NK-92 (cell line): Measurements from ENCODE around the gene EHHADH.
A peak's percentile ranks its signal among the peaks of the same experiment; 100 is the strongest.
"Not testable (repeated sequence)": the region's sequence is repeated elsewhere in the genome, so short reads cannot be mapped to it uniquely, and the experiment has no call there.

ENCODE experiments used
- DNase-seq: peaks from one replicate; lab custom pipeline; 2025; ENCODE audit not compliant: unreplicated experiment; lab: John Stamatoyannopoulos, UW

Gene EHHADH

DNA sequence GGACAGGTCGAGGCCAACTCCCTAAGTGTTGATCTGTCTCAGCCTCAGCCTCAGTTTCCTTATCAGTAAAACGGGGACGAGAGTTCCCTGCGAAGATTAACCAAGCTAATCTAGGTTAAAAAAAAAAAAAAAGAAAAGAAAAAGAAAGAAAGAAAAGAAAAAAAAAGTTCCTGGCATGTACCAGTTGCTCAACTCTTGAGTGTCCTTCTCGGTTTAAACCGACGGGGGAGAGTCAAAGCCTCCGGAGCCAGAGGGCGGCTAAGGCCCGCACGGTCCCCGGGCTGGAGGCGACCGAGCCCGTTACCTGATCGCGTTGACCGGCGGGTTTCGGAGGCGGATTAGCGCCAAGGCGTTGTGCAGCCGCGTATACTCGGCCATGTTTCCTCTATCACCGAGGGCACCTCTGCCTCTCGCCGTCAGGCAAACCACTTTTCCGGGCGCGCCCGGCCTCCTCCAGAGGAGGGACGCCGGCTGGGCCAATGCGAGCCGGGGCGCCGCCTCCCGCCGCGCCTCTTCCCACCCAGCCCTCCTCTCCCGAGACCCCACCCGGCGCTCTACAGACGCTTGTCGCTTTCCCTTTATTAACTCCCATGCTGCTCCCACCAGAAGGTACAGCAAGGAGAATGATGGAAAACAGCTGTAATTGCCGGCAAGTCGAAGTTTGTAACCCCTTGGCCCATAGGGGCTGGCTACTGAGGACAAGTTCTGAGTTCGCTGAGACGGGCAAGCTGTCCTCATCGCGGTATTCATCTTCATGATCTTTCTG is at the start of gene EHHADH:
Gene EHHADH (minus strand): TSS at position 405 of the 766 bp plus-strand sequence. CDS start 27 bp downstream, at position 378.
- DNase-seq = no peak

DNA sequence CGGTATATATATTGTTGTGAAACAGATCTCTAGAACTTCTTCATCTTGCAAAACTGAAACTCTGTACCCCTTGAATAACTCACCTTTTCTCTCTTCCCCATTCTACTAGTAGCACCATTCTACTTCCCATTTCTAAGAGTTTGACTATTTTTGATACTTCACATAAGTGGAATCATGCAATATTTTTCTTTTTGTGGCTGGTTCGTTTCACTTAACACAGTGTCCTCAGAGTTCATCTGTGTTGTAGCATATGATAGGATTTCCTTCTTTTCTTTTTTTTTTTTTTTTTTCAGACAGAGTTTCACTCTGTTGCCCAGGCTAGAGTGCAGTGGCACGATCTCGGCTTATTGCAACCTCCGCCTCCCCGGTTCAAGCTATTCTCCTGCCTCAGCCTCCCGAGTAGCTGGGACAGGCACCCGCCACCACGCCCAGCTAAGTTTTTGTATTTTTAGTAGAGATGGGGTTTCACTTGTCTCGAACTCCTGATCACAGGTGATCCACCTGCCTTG is 46.1 kb upstream of the EHHADH start:
- DNase-seq = not testable (repeated sequence)

DNA sequence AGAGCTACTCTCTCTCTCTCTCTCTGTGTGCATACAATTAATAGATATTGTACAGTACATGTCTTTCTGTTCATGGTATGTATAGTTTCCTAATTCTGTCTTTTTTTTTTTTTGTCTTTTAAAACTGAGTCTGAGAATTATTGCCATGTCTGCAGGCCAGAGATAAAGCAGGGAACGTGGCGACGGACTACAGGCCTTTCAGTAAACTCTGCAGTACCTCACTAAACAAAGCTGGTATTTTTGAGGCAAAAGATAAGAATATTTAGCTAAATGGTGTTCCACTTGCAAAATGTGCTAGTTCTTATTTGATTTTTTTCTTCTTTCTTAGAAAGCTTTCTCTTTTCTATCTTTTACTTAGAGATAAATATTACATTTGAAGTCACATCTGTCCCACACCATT is 44.0 kb upstream of the EHHADH start:
- DNase-seq = no peak

DNA sequence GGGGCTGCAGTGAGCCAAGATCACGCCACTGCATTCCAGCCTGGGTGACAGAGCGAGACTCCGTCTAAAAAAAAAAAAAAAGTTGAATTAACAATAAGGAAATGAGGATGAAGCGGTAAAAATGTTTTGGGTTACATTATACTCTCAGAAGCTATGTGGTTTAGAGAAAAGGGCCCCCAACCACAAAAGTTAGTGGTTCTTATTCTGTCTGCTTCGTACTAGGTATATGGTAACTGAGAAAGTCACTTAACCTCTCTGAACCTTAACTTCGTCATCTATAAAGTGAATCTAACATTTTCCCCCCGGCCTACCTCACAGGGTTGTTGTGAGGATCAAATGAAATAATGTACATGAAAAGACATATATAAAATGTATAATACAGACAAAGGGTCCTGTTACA is 38.4 kb upstream of the EHHADH start:
- DNase-seq = no peak

DNA sequence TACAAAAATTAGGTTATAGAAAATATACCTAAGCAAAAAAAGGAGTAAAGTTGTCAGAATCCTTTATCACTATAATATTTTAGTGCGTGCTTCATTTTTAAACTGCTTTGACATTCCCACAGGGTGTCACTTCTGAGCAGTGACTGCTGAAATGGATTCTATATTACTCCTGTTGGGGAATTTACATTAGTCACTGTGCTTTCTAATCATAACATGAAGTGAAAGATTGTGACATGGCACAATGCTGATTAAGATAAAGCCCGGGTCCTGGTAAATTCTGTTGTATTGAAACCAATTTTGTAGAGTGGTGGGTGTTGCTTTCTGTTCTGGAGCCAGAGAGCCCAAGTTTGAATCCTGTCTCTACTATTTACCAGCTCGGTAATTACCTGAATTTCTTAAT is 36.4 kb upstream of the EHHADH start:
- DNase-seq = no peak

DNA sequence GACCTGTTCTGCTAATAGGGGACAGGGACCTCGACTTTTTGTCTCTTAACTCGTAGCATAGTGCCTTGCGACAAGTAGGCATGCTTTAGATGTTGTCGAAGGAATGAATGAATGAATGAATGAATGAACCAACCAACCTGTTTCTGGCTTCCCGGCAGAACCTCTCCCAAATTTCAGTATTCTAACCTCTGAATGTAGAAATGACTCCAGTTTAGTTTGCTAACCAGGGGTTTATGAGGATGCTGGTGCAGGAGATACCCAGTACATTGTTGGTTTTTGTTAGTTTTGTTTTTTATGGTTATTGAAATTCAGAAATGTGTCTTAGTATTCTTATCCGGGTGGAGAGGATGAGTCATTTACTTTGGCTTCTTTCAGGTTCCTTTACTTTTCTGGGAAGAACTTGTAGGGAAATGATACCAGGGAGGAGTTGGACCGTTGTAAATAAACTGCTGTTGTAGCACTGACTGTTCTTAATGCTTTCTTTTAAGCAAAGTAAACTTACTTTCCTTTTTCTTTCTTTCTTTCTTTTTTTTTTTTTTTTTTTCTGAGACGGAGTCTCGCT is 29.6 kb upstream of the EHHADH start:
- DNase-seq = no peak

DNA sequence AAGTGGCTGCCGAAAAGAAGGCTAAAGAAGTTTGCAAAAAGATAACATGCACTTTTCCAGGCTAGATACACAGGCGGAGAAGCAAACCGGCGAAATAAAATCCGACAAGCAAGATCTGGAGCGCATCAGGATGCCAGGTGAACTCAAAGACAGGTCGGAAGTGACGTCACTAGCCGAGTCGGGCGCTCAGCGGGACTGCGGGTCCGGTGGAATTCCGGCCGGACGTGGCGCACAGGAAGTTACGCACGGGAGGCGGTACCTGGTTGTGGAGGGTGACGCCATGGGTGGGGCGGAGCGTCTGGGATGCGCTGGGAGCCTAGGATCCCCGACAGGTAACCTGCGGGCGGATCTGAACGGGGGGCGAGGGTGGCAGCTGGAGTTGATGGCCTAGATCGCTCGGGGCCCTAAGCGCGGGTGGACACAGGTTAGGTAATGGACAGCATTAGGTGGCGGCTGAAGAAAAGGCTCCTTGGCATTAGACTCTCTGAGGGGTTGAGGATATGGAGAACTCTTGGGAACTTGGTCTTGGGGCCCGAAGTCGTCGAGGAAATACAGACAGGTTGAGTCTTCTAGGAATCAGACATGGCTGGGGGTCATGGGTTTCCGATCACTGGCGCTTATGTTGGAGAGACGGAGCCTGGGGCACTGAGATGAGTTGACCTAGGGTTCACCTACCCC is 29.0 kb upstream of the EHHADH start:
- peak; percentile 74 for DNase-seq

DNA sequence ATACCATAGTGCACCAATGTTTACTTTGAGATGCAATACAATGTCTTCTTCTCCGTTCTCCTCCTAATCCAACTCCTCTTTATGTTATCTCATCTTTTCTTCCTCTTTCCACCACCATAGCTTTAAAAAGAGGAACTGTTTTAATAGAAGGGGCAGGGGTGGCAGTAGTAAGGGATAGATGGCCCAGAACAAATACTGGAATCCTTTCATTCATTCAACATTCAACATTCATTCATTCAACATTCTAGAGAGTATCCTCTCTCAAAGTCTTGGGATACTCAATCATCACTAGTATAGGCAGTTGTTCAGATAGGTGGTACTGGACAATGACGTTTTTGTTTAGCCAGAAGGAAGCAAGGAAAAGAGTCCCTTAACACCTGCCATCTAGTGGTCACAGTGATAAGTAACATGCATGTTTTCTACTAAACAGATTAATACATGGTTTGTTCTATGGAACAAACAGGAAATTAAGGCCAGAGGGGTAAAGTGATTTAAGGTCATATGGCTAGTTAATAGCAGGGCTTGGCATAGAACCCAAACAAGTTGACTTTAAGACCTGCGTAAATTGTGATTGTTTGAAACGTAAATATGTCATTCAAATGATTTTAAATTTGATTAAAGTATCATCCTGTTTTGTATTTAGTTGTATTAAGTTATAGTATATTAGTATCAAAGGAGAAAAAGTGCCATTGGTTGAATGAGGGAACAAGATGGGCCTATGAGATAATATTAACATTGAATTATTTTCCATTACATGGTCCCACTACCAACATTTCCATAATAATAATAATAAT is 26.9 kb upstream of the EHHADH start:
- DNase-seq = no peak

DNA sequence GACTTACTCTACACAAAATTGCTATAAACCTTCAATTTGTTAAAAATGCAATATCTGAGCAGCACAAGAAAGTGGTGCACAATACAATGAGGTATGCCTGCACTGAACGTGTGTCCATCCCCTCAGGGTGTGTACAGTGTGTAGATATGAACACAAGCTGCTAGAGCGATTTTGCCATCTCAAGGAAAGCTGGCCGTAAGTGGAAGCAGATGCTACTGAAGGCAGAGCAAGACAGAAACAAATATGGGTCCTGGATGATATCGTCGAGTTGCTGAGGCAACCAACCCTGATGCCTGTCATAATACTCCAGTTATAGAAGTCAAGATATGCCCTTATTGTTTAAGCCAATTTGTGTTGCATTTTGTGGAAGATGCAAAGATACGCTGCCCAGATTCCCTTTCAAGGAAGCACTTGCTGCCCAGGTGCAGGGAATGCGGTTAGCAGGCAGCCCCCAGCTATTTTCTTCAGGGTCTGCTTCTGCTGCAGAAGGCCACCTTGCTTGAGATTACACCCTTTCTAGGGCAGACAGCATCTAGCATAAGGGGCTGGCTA is 25.8 kb upstream of the EHHADH start:
- DNase-seq = no peak

DNA sequence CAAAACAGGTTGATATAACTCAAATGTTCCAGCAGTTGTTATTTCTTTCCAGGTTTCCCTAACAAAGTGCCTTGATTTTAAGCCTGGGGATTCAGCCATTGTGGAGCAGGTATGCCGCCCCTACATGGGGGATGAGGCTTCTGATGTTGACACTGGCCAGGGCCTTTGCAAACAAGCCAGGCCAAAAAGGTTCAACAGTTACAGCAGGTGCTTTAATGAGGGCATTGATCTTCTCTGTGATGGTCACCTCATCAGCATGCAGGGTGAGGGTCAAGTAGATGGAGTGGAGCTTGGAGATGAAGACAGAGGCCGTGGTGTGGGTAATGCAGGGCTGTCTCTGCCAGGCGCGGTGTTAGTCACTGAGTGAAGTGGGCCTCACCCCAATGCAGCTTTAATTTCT is 22.6 kb upstream of the EHHADH start:
- DNase-seq = no peak

DNA sequence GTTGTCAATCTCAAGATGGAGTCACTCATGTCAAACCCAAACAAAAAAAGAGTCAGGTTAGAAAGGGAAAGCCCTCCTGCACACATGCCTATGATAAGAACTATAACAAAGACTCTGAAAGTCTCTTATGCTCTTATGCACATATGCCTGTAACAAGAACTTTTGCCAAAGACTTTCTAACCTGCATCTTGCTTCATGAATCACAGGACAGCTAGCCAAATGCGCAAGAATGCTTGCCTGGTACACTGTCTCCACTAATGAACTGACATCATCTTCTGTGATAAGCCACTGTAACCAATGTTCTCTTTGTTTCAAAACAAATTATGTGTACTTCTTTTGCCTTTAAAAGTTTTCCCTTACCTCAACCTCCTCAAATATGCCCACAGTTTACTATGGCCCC is 18.2 kb upstream of the EHHADH start:
- no peak for DNase-seq

DNA sequence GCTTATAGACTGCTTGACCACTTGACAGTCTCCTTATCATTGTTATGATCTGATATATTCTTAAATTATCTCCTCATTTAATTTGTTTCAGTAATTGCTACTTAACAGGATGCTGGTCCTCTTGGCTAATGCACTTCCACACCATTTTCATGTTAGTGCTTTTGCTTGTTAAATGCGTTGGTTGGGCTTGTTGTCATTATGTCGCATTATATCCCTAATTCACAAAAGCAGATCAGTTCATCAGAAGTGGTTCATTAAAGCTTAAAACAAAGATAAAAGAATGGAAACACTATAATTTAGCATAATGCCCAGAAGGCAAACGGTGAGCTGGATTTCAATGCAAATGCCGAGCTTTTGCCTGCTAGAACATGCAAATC is 17.1 kb upstream of the EHHADH start:
- no peak for DNase-seq

DNA sequence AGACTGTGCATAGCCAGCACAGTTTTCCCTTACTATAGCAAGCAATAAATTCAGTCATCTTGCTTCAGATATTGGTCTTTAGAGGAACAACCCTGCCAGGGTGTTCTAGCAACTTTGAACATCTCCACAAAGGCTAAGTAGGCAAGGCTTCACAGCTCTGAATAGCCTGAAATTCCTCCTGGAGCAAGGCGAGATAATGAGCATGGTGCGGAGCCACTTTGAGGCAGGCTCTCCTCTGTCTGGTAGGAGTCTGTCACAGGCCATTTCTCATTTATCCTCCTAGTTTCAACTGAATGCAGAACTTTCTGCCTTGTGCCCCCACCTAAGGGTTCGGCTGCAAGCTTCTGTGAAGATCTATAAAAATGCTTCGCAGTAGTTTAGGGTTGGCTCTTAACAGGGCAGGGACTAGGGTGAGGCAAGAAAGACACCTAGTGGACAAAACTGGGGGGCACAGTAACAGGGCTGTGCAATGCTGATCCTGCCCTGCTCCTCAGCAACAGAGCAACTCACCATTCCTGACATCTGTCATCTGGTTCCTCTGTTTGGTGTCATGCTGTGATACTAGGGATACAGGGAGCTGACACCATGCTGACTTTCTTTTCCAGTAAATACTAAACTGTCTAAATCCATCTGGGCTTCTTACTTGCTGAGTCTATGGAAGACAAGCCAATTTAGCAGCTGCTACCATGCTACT is 16.6 kb upstream of the EHHADH start:
- DNase-seq = no peak

DNA sequence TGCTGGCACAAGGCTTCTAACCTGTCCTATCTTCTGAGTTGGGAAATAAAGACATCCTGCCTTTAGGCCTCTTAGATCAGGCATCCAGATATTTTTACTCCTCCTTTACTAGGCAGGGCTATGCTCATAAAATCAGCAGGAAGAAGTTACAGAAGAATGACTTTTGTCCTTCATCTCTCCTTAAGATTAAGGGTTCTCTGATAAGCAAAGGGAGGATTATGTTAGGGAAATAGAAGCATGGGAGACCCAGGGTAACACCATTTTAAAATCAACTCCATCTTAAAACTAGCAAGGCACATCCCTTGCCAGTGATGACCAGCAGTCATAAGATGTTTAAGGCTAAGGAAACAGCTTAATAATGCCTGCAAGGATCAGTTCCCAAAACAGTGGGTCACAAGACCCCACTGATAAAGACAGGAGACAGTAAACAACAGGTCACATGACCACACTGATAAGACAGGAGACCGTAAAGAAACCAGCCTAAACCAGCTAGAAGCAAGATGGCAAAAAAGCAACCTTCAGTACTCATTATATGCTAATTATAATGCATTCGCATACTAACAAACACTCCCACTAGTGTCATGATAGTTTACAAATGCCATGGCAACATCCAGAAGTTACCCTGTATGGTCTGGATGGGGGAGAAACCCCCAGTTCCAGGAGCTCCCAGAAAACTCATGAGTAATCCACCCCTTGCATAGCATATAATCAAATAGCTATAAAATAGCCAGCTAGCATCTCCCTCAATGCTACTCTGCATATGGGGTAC is 14.5 kb upstream of the EHHADH start:
- DNase-seq = no peak

DNA sequence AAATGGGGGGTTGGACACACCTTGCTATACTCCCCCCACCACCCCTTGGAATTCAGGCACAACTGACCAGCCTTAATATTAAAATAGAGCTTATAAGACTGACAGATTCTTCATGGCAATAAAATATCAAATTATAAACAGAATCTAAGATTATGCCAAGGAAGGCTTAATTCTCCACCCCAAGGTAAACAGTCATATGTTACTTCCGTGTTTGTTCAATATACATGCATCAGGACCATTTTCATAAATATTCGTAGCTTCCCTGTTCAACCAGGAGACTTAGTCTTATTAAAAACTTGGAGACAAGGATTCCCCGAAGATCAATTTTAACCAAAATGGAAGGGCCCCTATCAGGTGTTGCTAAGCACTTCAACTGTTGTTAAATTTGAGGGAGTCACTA is 13.3 kb upstream of the EHHADH start:
- no peak for DNase-seq

DNA sequence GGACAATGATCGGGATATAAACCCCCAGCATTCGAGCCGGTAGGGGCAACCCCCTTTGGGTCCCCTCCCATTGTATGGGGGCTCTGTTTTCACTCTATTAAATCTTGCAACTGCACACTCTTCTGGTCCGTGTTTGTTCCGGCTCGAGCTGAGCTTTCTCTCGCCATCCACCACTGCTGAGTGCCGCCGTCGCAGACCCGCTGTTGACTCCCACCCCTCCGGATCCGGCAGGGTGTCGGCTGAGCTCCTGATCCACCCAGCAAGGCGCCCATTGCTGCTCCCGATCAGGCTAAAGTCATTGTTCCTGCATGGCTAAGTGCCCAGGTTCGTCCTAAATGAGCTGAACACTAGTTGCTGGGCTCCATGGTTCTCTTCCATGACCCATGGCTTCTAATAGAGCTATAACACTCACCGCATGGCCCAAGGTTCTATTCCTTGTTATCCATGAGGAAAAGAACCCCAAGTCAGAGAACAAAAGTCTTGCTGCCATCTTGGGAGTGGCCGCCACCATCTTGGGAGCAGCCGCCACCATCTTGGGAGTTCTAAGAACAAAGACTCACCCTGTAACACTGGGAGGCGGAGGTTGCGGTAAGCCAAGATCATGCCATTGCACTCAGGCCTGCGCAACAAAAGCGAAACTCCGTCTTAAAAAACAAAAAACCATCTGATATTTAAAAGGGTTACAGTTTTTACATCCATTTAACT is 11.2 kb upstream of the EHHADH start:
- DNase-seq = no peak

DNA sequence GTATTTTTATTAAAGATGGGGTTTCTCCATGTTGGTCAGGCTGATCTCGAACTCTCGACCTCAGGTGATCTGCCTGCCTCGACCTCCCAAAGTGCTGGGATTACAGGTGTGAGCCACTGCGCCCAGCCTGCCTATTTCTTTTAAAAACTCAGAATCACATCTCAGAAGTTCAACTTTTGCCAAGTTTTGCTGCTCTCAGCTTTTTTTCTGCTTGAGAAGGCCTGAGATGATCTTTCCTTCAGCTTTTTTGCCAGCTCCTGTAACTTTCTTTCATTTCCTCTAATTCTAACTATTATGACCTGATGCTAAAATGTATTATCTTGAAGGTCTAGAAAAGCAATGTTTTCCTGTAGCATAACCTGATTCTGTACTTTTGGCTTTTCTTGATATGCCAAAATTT is 9.6 kb upstream of the EHHADH start:
- no peak for DNase-seq

DNA sequence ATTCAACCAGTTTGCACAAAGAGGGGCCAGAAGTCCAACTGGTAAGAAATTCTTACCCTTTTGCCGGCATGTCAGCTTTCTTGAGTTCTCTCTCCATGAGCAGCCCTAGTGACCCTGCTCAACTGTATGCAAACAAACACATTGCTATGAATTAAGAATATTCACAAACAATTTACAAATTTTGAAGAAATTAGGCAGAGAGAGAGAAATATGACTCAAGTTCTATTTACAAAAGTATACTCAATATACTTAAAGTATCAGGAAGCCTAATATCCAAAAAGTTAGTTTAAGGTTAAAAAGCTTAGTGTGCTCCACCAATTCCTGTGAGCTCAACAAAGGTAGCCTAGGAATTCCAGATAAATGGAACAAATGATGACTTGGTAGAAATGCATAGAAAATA is 3.5 kb upstream of the EHHADH start:
- no peak for DNase-seq

DNA sequence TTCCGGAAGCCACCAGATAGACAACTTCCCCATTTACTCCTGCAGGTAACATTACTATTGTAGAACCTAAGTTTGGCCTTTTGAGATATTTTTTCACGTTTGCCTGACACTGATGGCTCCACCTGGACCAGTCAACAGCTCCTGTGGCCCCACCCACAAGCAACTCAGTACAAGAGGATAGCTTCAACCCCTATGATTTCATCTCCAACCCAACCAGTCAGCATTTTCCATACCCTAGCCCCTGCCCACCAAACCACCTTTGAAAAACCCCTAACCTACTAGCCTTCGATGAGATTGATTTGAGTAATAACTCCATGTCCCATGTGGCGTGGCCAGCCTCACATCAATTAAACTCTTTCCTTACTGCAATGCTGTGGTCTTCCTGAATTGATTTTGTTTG is 950 bp upstream of the EHHADH start:
- DNase-seq = no peak
